Spleen (tissue), 11 donors: ENCODE results near the gene GNAO1. TPM values are rescaled to one million over a fixed set of nuclear protein-coding genes. Genes with fewer than 3 reads are reported as not detected.

Experiments
- DNase-seq: peaks from one replicate; pipeline ENCODE4 v3.0.0-alpha.2; 2020
- H3K27ac ChIP-seq, 8 donors: fragments of 200-600 bp; sonication (generic) in 7 of 8; 1 replicate in 4 of 8; 2 replicates in 4 of 8; pipeline versions ENCODE4 v1.5.0 to v1.8.0; 2016 to 2021; ENCODE audit warnings: inconsistent platforms in 4 of 8, mild to moderate bottlenecking in 4 of 8, moderate library complexity in 1 of 8
- H3K27me3 ChIP-seq, 7 donors: fragments of 200-600 bp; sonication (generic) in 6 of 7; replicated peaks in 1 of 7; 1 replicate in 4 of 7; 2 replicates in 3 of 7; pipeline versions ENCODE4 v1.5.0 to v1.8.0; 2016 to 2021; ENCODE audit warnings: inconsistent platforms in 3 of 7, mild to moderate bottlenecking in 1 of 7
- H3K36me3 ChIP-seq, 6 donors: fragments of 200-600 bp; sonication (generic) in 5 of 6; 1 replicate in 4 of 6; 2 replicates in 2 of 6; pipeline versions ENCODE4 v1.5.0 to v1.8.0; 2016 to 2021; ENCODE audit warnings: inconsistent platforms in 2 of 6
- H3K4me1 ChIP-seq, 6 donors: fragments of 200-600 bp; sonication (generic) in 5 of 6; 1 replicate in 3 of 6; 2 replicates in 3 of 6; pipeline versions ENCODE4 v1.5.0 to v1.8.0; 2016 to 2021; ENCODE audit warnings: inconsistent platforms in 3 of 6
- H3K4me3 ChIP-seq, 8 donors: fragments of 200-600 bp; sonication (generic) in 7 of 8; 1 replicate in 4 of 8; 2 replicates in 4 of 8; pipeline versions ENCODE4 v1.5.0 to v1.8.0; 2016 to 2021; ENCODE audit warnings: inconsistent platforms in 4 of 8, mild to moderate bottlenecking in 4 of 8, moderate library complexity in 2 of 8
- H3K9me3 ChIP-seq, 8 donors: fragments of 200-600 bp; sonication (generic) in 7 of 8; 1 replicate in 4 of 8; 2 replicates in 4 of 8; pipeline versions ENCODE4 v1.5.0 to v1.8.0; 2016 to 2021; ENCODE audit warnings: inconsistent platforms in 4 of 8
- CTCF ChIP-seq, 11 experiments: fragments of 200-600 bp in 7 of 11; fragments of 450-650 bp in 4 of 11; sonication (generic) in 4 of 11; IDR thresholded peaks in 8 of 11; conservative IDR thresholded peaks in 3 of 11; 1 replicate in 7 of 11; 2 replicates in 4 of 11; pipeline versions ENCODE4 v1.4.0 to v1.8.0; 2016 to 2021; ENCODE audit warnings: antibody characterized with exemption in 11 of 11, inconsistent platforms in 4 of 11, mild to moderate bottlenecking in 1 of 11
- POLR2A ChIP-seq, 3 donors: fragments of 450-650 bp; IDR thresholded peaks; one replicate each; pipeline ENCODE4 v1.5.1; 2017; ENCODE audit warnings: antibody characterized with exemption in 3 of 3, mild to moderate bottlenecking in 1 of 3
- POLR2AphosphoS5 ChIP-seq, 3 donors: sonication (generic); formaldehyde crosslinking; IDR thresholded peaks; one replicate each; pipeline ENCODE4 v1.5.1; 2017; ENCODE audit warnings: antibody characterized with exemption in 3 of 3
- WGBS, 5 donors: extraction: QIAGEN DNeasy Blood & Tissue Kit in 3 of 5; methylation state at CpG; one replicate each; pipeline versions ENCODE4 v1.1.5 to v1.1.7; 2013 to 2018; 5-methylcytosine and 5-hydroxymethylcytosine counted together
- intact Hi-C: fragments of 100-400 bp; cut with DNase I; formaldehyde crosslinking; loops from one replicate; pipeline ENCODE4 v1.15.0; 2023; ENCODE audit warnings: low total_unique reads
- polyA plus RNA-seq, 3 donors: library from polyadenylated mRNA; stranded (reverse); fragments of 200-250 nt; gene quantifications; one replicate each; pipeline ENCODE4 v1.2.1, GENCODE V29; 2013
- total RNA-seq, 7 donors: library from RNA; depleted of rRNA in 3 of 7; stranded (reverse); fragments of >200 nt in 3 of 7; fragmentation: NEBNext Ultra II Directional in 4 of 7; extraction: Animal tissue kit (Norgen Biotek cat#: 25700) in 4 of 7; gene quantifications; one replicate each; pipeline versions ENCODE4 v1.1.0 to v1.2.1, GENCODE V29; 2016 to 2021
- donor health status: healthy with polysubstance abuse.
- donor health status: DM: no; HTN: no; CAD: no; lungs with moderate emphysema.
- donor health status: DM: no; HTN: no; CAD: no.
- donor health status: Bipolar disorder and iron deficiency.
- donor health status: healthy.
- donor health status: DM: no; HTN: no; CAD: no.
- donor health status: DM: yes; HTN: yes; CAD: no.

GNAO1 gene
- total and polyA plus RNA-seq, 10 donors: 0.32 to 7.9 (median 4.7) TPM

- DNase-seq: no peak
- Histone ChIP-seq H3K4me3 (no peak overlapping the region), H3K36me3 (peaks cover 5 to 100% (median 80%) of the 10 kb centered on the region in 6 donors), H3K27ac (no peak overlapping the region), H3K4me1 (no peaks in the 10 kb centered on the region), H3K9me3 (peaks cover 4 to 42% (median 26%) of the 10 kb centered on the region in 8 donors), H3K27me3 (no peaks in the 10 kb centered on the region)
- no peak for TF ChIP-seq POLR2AphosphoS5 (IDR thresholded peaks at IDR 0.05)
- no peak for TF ChIP-seq POLR2A (IDR thresholded peaks at IDR 0.05)
- TF ChIP-seq CTCF (IDR thresholded peaks at IDR 0.05 in 8 of 11, conservative IDR thresholded peaks at IDR 0.05 in 3 of 11): no peak
- 95 to 98% (median 96%) methylated on average over 4 of the region's 4 CpGs for WGBS, 5 donors
- intact Hi-C loops: no loop called here
Measured at GRCh38 chr16:56382459-56382858, 191.2 kb downstream of the GNAO1 start.

- WGBS, 5 donors: 87 to 94% (median 93%) methylated on average over 5 of the region's 5 CpGs
- H3K27ac ChIP-seq: no peak overlapping the region
- no peak for TF ChIP-seq CTCF (IDR thresholded peaks at IDR 0.05 in 8 of 11, conservative IDR thresholded peaks at IDR 0.05 in 3 of 11)
- TF ChIP-seq POLR2A (IDR thresholded peaks at IDR 0.05): no peak
- no peak for TF ChIP-seq POLR2AphosphoS5 (IDR thresholded peaks at IDR 0.05)
- intact Hi-C loops: no loop called here
- H3K27me3 ChIP-seq: no peaks in the 10 kb centered on the region
- H3K9me3 ChIP-seq: peaks cover 4 to 42% (median 26%) of the 10 kb centered on the region in 8 donors
- peaks cover 5 to 100% (median 84%) of the 10 kb centered on the region in 6 donors for H3K36me3 ChIP-seq
- H3K4me3 ChIP-seq: no peak overlapping the region
- no peak for DNase-seq
- H3K4me1 ChIP-seq: no peaks in the 10 kb centered on the region
Measured at GRCh38 chr16:56382901-56383355, 191.6 kb downstream of the GNAO1 start.

GRCh38 chr16:56384074-56384721, 192.9 kb downstream of the GNAO1 start:
- no peak overlapping the region for H3K27ac ChIP-seq
- WGBS, 5 donors: 94 to 99% (median 95%) methylated on average over 4 of the region's 4 CpGs
- H3K4me3 ChIP-seq: no peak overlapping the region
- H3K9me3 ChIP-seq: peaks cover 4 to 37% (median 26%) of the 10 kb centered on the region in 8 donors
- H3K4me1 ChIP-seq: no peaks in the 10 kb centered on the region
- peaks cover 10 to 100% (median 89%) of the 10 kb centered on the region in 6 donors for H3K36me3 ChIP-seq
- intact Hi-C loops: no loop called here
- TF ChIP-seq POLR2A (IDR thresholded peaks at IDR 0.05): no peak
- no peak for TF ChIP-seq POLR2AphosphoS5 (IDR thresholded peaks at IDR 0.05)
- no peak for TF ChIP-seq CTCF (IDR thresholded peaks at IDR 0.05 in 8 of 11, conservative IDR thresholded peaks at IDR 0.05 in 3 of 11)
- no peak for DNase-seq
- no peaks in the 10 kb centered on the region for H3K27me3 ChIP-seq

- Histone ChIP-seq H3K4me1 (no peaks in the 10 kb centered on the region), H3K9me3 (peaks cover 0 to 7% (median 0%) of the 10 kb centered on the region in 8 donors), H3K36me3 (peaks cover 7 to 100% (median 86%) of the 10 kb centered on the region in 6 donors), H3K27me3 (no peaks in the 10 kb centered on the region), H3K27ac (no peak overlapping the region), H3K4me3 (no peak overlapping the region)
- DNase-seq: no peak
- intact Hi-C loops: no loop called here
- TF ChIP-seq CTCF (IDR thresholded peaks at IDR 0.05 in 8 of 11, conservative IDR thresholded peaks at IDR 0.05 in 3 of 11) (no peak), POLR2AphosphoS5 (IDR thresholded peaks at IDR 0.05) (no peak), POLR2A (IDR thresholded peaks at IDR 0.05) (no peak)
- 77 to 97% (median 95%) methylated on average over 3 of the region's 3 CpGs for WGBS, 5 donors
Measured at GRCh38 chr16:56387396-56387795, 196.1 kb downstream of the GNAO1 start.
